H1 (cell line): ENCODE results near the gene HLF. TPM values are rescaled to one million over a fixed set of nuclear protein-coding genes. Genes with fewer than 3 reads are reported as not detected.

Source experiments
- CTCF ChIA-PET: fragments of 300-600 bp; sonication (Branson Sonifier 250); formaldehyde crosslinking; loops from one replicate; lab custom pipeline; 2021; ENCODE audit not compliant: partially characterized antibody; lab: Charles Lee
- POLR2A ChIA-PET: fragments of 300-600 bp; sonication (Branson Sonifier 250); formaldehyde crosslinking; loops from one replicate; lab custom pipeline; 2021; ENCODE audit warnings: inconsistent platforms; ENCODE audit not compliant: partially characterized antibody; lab: Charles Lee
- DNase-seq, 2 experiments: peaks; one replicate each; pipeline versions ENCODE4 v3.0.0 to v3.0.0-alpha.2; 2010 to 2022; ENCODE audit warnings: low spot score in 2 of 2, low read depth in 1 of 2, mixed read lengths in 1 of 2
- FAIRE-seq: peaks from 2 replicates; lab custom pipeline; 2011; peaks lifted over from hg19 to GRCh38; lab: Jason Lieb, UNC
- H2AFZ ChIP-seq: 2 replicates; pipeline ENCODE4 v1.8.1; 2012; ENCODE audit warnings: low read length, inconsistent platforms
- H2AK5ac ChIP-seq: 2 replicates; pipeline ENCODE4 v1.6.1; 2013; ENCODE audit warnings: low read depth, low read length
- H2BK120ac ChIP-seq: replicated peaks from 2 replicates; pipeline ENCODE3; 2013; ENCODE audit warnings: low read depth, low read length, inconsistent platforms
- H2BK12ac ChIP-seq: 2 replicates; pipeline ENCODE4 v1.6.1; 2013; ENCODE audit warnings: low read depth, low read length
- H2BK15ac ChIP-seq: 2 replicates; pipeline ENCODE4 v1.6.1; 2013; ENCODE audit warnings: low read length
- H2BK20ac ChIP-seq: 2 replicates; pipeline ENCODE4 v1.6.1; 2013; ENCODE audit warnings: low read length
- H2BK5ac ChIP-seq: 2 replicates; pipeline ENCODE4 v1.6.1; 2013; ENCODE audit warnings: low read depth, low read length
- H3K14ac ChIP-seq: 2 replicates; pipeline ENCODE4 v1.6.1; 2013; ENCODE audit warnings: inconsistent platforms; ENCODE audit not compliant: insufficient read length
- H3K18ac ChIP-seq: 2 replicates; pipeline ENCODE4 v1.6.1; 2013; ENCODE audit warnings: low read length; ENCODE audit errors: extremely low read depth
- H3K23ac ChIP-seq: 2 replicates; pipeline ENCODE4 v1.6.1; 2013; ENCODE audit warnings: inconsistent platforms; ENCODE audit not compliant: insufficient read length
- H3K23me2 ChIP-seq: 2 replicates; pipeline ENCODE4 v1.6.1; 2013; ENCODE audit warnings: low read depth, low read length
- H3K27ac ChIP-seq: 2 replicates; pipeline ENCODE4 v1.6.1; 2011; ENCODE audit warnings: low read depth, low read length, inconsistent platforms
- H3K27me3 ChIP-seq, 4 experiments: replicated peaks in 1 of 4; 1 replicate in 1 of 4; 2 replicates in 3 of 4; pipeline versions ENCODE4 v1.6.1 to v1.8.1; 2011 to 2013; ENCODE audit warnings: low read length in 3 of 4, mild to moderate bottlenecking in 3 of 4, inconsistent platforms in 2 of 4, mixed read lengths in 2 of 4, moderate library complexity in 1 of 4; ENCODE audit not compliant: control insufficient read depth in 3 of 4, insufficient read depth in 3 of 4; ENCODE audit errors: extremely low read depth in 1 of 4
- H3K36me3 ChIP-seq, 4 experiments: 2 replicates each; pipeline versions ENCODE4 v1.6.1 to v1.8.1; 2011 to 2013; ENCODE audit warnings: mild to moderate bottlenecking in 4 of 4, low read length in 3 of 4, moderate library complexity in 2 of 4, control low read depth in 1 of 4, inconsistent platforms in 1 of 4; ENCODE audit not compliant: insufficient read depth in 4 of 4, control insufficient read depth in 2 of 4
- H3K4ac ChIP-seq: replicated peaks from 2 replicates; pipeline ENCODE3; 2013; ENCODE audit warnings: low read length, low read depth, mixed read lengths, inconsistent platforms; ENCODE audit not compliant: insufficient read length
- H3K4me1 ChIP-seq, 4 experiments: replicated peaks in 1 of 4; 1 replicate in 1 of 4; 2 replicates in 3 of 4; pipeline versions ENCODE4 v1.6.1 to v1.8.1; 2011 to 2013; ENCODE audit warnings: low read length in 3 of 4, inconsistent platforms in 2 of 4, mixed read lengths in 1 of 4; ENCODE audit not compliant: insufficient read depth in 4 of 4, control insufficient read depth in 3 of 4
- H3K4me2 ChIP-seq, 2 experiments: 2 replicates each; pipeline versions ENCODE4 v1.6.1 to v1.8.1; 2011 to 2013; ENCODE audit warnings: low read depth in 2 of 2, low read length in 2 of 2, control low read depth in 1 of 2, inconsistent platforms in 1 of 2, mild to moderate bottlenecking in 1 of 2; ENCODE audit not compliant: insufficient read depth in 1 of 2
- H3K4me3 ChIP-seq, 4 experiments: fragments of 200-600, 300-600 bp in 1 of 4; sonication (generic), shearing (Covaris generic), sonication (Bioruptor Twin) in 1 of 4; 2 replicates each; pipeline versions ENCODE4 v1.5.1 to v1.8.1; 2011 to 2016; ENCODE audit warnings: low read length in 4 of 4, low read depth in 3 of 4, control low read depth in 2 of 4, inconsistent platforms in 2 of 4, mild to moderate bottlenecking in 2 of 4, mixed read lengths in 1 of 4, moderate library complexity in 1 of 4; ENCODE audit not compliant: insufficient read depth in 2 of 4; ENCODE audit errors: extremely low read depth in 1 of 4
- H3K56ac ChIP-seq: replicated peaks from 2 replicates; pipeline ENCODE3; 2013; ENCODE audit warnings: low read depth, mild to moderate bottlenecking, mixed read lengths, low read length, inconsistent platforms; ENCODE audit not compliant: insufficient read length
- H3K79me1 ChIP-seq: 2 replicates; pipeline ENCODE4 v1.6.1; 2013; ENCODE audit warnings: low read depth, low read length, control low read depth
- H3K79me2 ChIP-seq, 2 experiments: 2 replicates each; pipeline versions ENCODE4 v1.6.1 to v1.8.1; 2012 to 2013; ENCODE audit warnings: low read length in 2 of 2, mild to moderate bottlenecking in 2 of 2, inconsistent platforms in 1 of 2; ENCODE audit not compliant: insufficient read depth in 2 of 2, control insufficient read depth in 1 of 2
- H3K9ac ChIP-seq, 4 experiments: replicated peaks in 1 of 4; 1 replicate in 1 of 4; 2 replicates in 3 of 4; pipeline versions ENCODE4 v1.6.1 to v1.8.1; 2011 to 2013; ENCODE audit warnings: low read depth in 3 of 4, low read length in 3 of 4, control low read depth in 2 of 4, mild to moderate bottlenecking in 2 of 4, moderate library complexity in 2 of 4, inconsistent platforms in 1 of 4; ENCODE audit errors: extremely low read depth in 1 of 4
- H3K9me3 ChIP-seq, 2 experiments: 2 replicates each; pipeline versions ENCODE4 v1.6.1 to v1.8.1; 2012 to 2013; ENCODE audit warnings: mild to moderate bottlenecking in 2 of 2, moderate library complexity in 2 of 2, control low read depth in 1 of 2, inconsistent platforms in 1 of 2, low read depth in 1 of 2, low read length in 1 of 2, mixed read lengths in 1 of 2; ENCODE audit not compliant: insufficient read depth in 2 of 2
- H4K20me1 ChIP-seq, 2 experiments: replicated peaks in 1 of 2; 2 replicates each; pipeline versions ENCODE3 to v1.8.1; 2011 to 2013; ENCODE audit warnings: inconsistent platforms in 2 of 2, low read length in 2 of 2, mild to moderate bottlenecking in 1 of 2; ENCODE audit not compliant: insufficient read depth in 2 of 2, control insufficient read depth in 1 of 2
- H4K5ac ChIP-seq: 2 replicates; pipeline ENCODE4 v1.6.1; 2013; ENCODE audit warnings: low read length, low read depth, mixed read lengths, inconsistent platforms; ENCODE audit not compliant: insufficient read length
- H4K8ac ChIP-seq: 2 replicates; pipeline ENCODE4 v1.8.0; 2013; ENCODE audit warnings: mild to moderate bottlenecking, moderate library complexity, low read length, inconsistent platforms; ENCODE audit not compliant: insufficient read depth; ENCODE audit errors: extremely low read depth
- H4K91ac ChIP-seq: replicated peaks from 2 replicates; pipeline ENCODE3; 2013; ENCODE audit warnings: low read length, mixed read lengths, inconsistent platforms; ENCODE audit not compliant: insufficient read length
- CBX8 ChIP-seq: fragments of 300-800, 300-1000 bp; sonication (generic); IDR thresholded peaks from 2 replicates; pipeline ENCODE4 v1.7.1; 2016; ENCODE audit warnings: low read depth, low read length, borderline replicate concordance
- CHD1 ChIP-seq: IDR thresholded peaks from 2 replicates; pipeline ENCODE4 v1.6.1; 2012; ENCODE audit warnings: low read depth, low read length, improper control_type of control experiment
- CHD2 ChIP-seq: IDR thresholded peaks from 2 replicates; pipeline ENCODE4 v1.6.1; 2012; ENCODE audit warnings: low read length, improper control_type of control experiment
- GABPA ChIP-seq: IDR thresholded peaks from 2 replicates; pipeline ENCODE4 v1.6.1; 2011; ENCODE audit warnings: mild to moderate bottlenecking, low read length, moderate library complexity, borderline replicate concordance; ENCODE audit not compliant: insufficient read depth
- KDM1A ChIP-seq: fragments of 200-600, 300-600 bp; sonication (generic); IDR thresholded peaks from 2 replicates; pipeline ENCODE4 v1.7.1; 2016; ENCODE audit warnings: mild to moderate bottlenecking, low read length, borderline replicate concordance
- NRF1 ChIP-seq: IDR thresholded peaks from 2 replicates; pipeline ENCODE4 v1.6.1; 2011; ENCODE audit warnings: mild to moderate bottlenecking, low read depth, low read length, improper control_type of control experiment
- PHF8 ChIP-seq: fragments of 200-600 bp; sonication (generic); conservative IDR thresholded peaks from 2 replicates; pipeline ENCODE4 v1.7.1; 2012; ENCODE audit warnings: low read depth, mild to moderate bottlenecking, inconsistent platforms, low read length, moderate library complexity
- SP2 ChIP-seq: IDR thresholded peaks from 2 replicates; pipeline ENCODE4 v1.6.1; 2012; ENCODE audit warnings: mild to moderate bottlenecking, low read length, inconsistent platforms
- TAF1 ChIP-seq: IDR thresholded peaks from 2 replicates; pipeline ENCODE4 v1.6.1; 2011; ENCODE audit warnings: mild to moderate bottlenecking, low read depth, low read length
- USF2 ChIP-seq: IDR thresholded peaks from 2 replicates; pipeline ENCODE4 v1.6.1; 2011; ENCODE audit warnings: low read length, improper control_type of control experiment
- YY1 ChIP-seq: IDR thresholded peaks from 2 replicates; pipeline ENCODE4 v1.6.1; 2011; ENCODE audit warnings: low read depth, mild to moderate bottlenecking, low read length
- ZNF274 ChIP-seq: IDR thresholded peaks from 2 replicates; pipeline ENCODE4 v1.7.0; 2012; ENCODE audit warnings: low read length, borderline replicate concordance; ENCODE audit errors: extremely low read depth
- WGBS, 2 experiments: shearing (Covaris generic) in 1 of 2; methylation state at CpG; one replicate each; pipeline versions ENCODE4 v1.1.6 to v1.1.7; 2013 to 2015; ENCODE audit warnings: low lambda C conversion rate in 2 of 2, mixed read lengths in 2 of 2, inconsistent platforms in 1 of 2, low coverage in 1 of 2, missing lambda C conversion rate in 1 of 2; ENCODE audit not compliant: insufficient replicate concordance in 2 of 2, insufficient coverage in 1 of 2, insufficient read length in 1 of 2; ENCODE audit errors: extremely low coverage in 1 of 2, missing lambda C conversion rate in 1 of 2; 5-methylcytosine and 5-hydroxymethylcytosine counted together
- polyA plus RNA-seq, 7 experiments: library from polyadenylated mRNA; depleted of rRNA in 3 of 7; stranded (reverse) in 5 of 7; unstranded in 2 of 7; fragments of >200 nt in 5 of 7; fragments of 200-250 nt in 2 of 7; gene quantifications; 1 replicate in 5 of 7; 2 replicates in 1 of 7; 4 replicates in 1 of 7; pipeline versions ENCODE4 v1.2.1 to v1.2.3, GENCODE V29; 2011 to 2013; ENCODE audit warnings: missing spikeins in 2 of 7, mixed read lengths in 2 of 7
- total RNA-seq: library from RNA; stranded (reverse); fragmentation: NEBNext Ultra II Directional; extraction: Animal tissue kit (Norgen Biotek cat#: 25700); gene quantifications from 2 replicates; pipeline ENCODE4 v1.2.1, GENCODE V29; 2021

The HLF gene
- total and polyA plus RNA-seq, 2 of the 8 experiments (the other 6 are each of a cell fraction or from before 2014, with no cell fraction given), result 0.39 to 0.60 TPM

GRCh38 chr17:55271223-55271571, 6.4 kb downstream of the HLF start:
- ChIA-PET POLR2A (no interaction called here), CTCF (interaction anchor here (1.0 kb wide), 1 partner anchor 25 kb away, joined by 5 read pairs; no protein-coding TSS in a partner anchor)
- DNase-seq (no peak), FAIRE-seq (no peak)
- Histone ChIP-seq H2AFZ (no peak overlapping the region), H3K9me3 (no peaks in the 10 kb centered on the region), H3K56ac (no peak overlapping the region), H2BK120ac (no peak overlapping the region), H3K4me1 (peaks cover 0 to 2% (median 0%) of the 10 kb centered on the region in 4 experiments; a peak in 1 of 7 replicates), H4K20me1 (peaks cover 0 to 2% of the 10 kb centered on the region in 2 experiments), H4K8ac (no peak overlapping the region), H3K27me3 (peaks cover 1 to 13% (median 9%) of the 10 kb centered on the region in 4 experiments), H2BK15ac (no peak overlapping the region), H3K36me3 (no peaks in the 10 kb centered on the region), H4K5ac (no peak overlapping the region), H2BK20ac (no peak overlapping the region), H2BK5ac (no peak overlapping the region), H3K4me3 (no peak overlapping the region), H3K27ac (no peak overlapping the region), H3K4ac (no peak overlapping the region), H3K23ac (no peak overlapping the region), H4K91ac (no peak overlapping the region), H3K9ac (no peak overlapping the region), H3K79me1 (no peaks in the 10 kb centered on the region), H3K79me2 (no peaks in the 10 kb centered on the region), H2BK12ac (no peak overlapping the region), H2AK5ac (no peak overlapping the region), H3K4me2 (no peak overlapping the region), H3K18ac (no peak overlapping the region), H3K14ac (no peak overlapping the region), H3K23me2 (no peaks in the 10 kb centered on the region)
- 91% methylated on average over 1 of the region's 1 CpG; no CpG with 5 or more reads in 1 of the 2 experiments for WGBS, 2 experiments
- TF ChIP-seq SP2 (no peak), CBX8 (no peak), PHF8 (no peak), ZNF274 (no peak), TAF1 (no peak), CHD2 (no peak), NRF1 (no peak), GABPA (no peak), USF2 (no peak), YY1 (no peak), CHD1 (no peak), KDM1A (no peak)
